IMR-90 (cell line): ENCODE measurements around the gene GNA15. TPM values are rescaled to one million over a fixed set of nuclear protein-coding genes. Genes with fewer than 3 reads are reported as not detected.

Experiments used
- ATAC-seq: fragments of 200-7000 bp; cut with Tn5 transposase; 2 replicates; pipeline ENCODE4 v1.9.1; 2020; ENCODE audit warnings: low read depth, mild to moderate bottlenecking, moderate library complexity
- BruUV-seq: library from RNA; stranded (reverse); fragments of 400-500 nt; replicated peaks from 2 replicates; lab custom pipeline; 2021; lab: Mats Ljungman, UMichigan
- CTCF ChIA-PET: fragments of 300-600 bp; formaldehyde crosslinking; extraction: SDS; loops from one replicate; lab custom pipeline; 2021; ENCODE audit warnings: antibody characterized with exemption; lab: Yijun Ruan, JAX
- POLR2A ChIA-PET: fragments of 300-600 bp; sonication (Branson Sonifier 250); formaldehyde crosslinking; loops from one replicate; lab custom pipeline; 2022; ENCODE audit warnings: antibody characterized with exemption; ENCODE audit not compliant: unreplicated experiment; lab: Charles Lee
- DNase-seq: peaks from one replicate; pipeline ENCODE4 v3.0.0; 2013
- H2AFZ ChIP-seq: replicated peaks from 2 replicates; pipeline ENCODE3; 2013; ENCODE audit warnings: low read length, mild to moderate bottlenecking; ENCODE audit not compliant: poor library complexity
- H2AK5ac ChIP-seq: 2 replicates; pipeline ENCODE4 v1.6.1; 2013; ENCODE audit warnings: low read depth, low read length, inconsistent platforms
- H2AK9ac ChIP-seq: replicated peaks from 2 replicates; pipeline ENCODE3; 2013; ENCODE audit warnings: mild to moderate bottlenecking, low read depth, low read length, moderate library complexity; ENCODE audit not compliant: poor library complexity
- H2BK120ac ChIP-seq: 2 replicates; pipeline ENCODE4 v1.6.1; 2013; ENCODE audit warnings: low read depth, low read length, inconsistent platforms
- H2BK15ac ChIP-seq: 3 replicates; pipeline ENCODE4 v1.6.1; 2013; ENCODE audit warnings: low read depth, low read length, inconsistent platforms
- H2BK20ac ChIP-seq: 2 replicates; pipeline ENCODE4 v1.6.1; 2013; ENCODE audit warnings: low read depth, mild to moderate bottlenecking, inconsistent platforms, low read length, moderate library complexity
- H2BK5ac ChIP-seq: 2 replicates; pipeline ENCODE4 v1.6.1; 2013; ENCODE audit warnings: mild to moderate bottlenecking, low read depth, low read length, inconsistent platforms; ENCODE audit not compliant: poor library complexity, severe bottlenecking
- H3K14ac ChIP-seq: replicated peaks from 2 replicates; pipeline ENCODE4 v1.6.1; 2013; ENCODE audit warnings: low read depth, low read length, inconsistent platforms
- H3K18ac ChIP-seq: 2 replicates; pipeline ENCODE4 v1.6.1; 2013; ENCODE audit warnings: low read depth, low read length, control low read depth
- H3K23ac ChIP-seq: 2 replicates; pipeline ENCODE4 v1.6.1; 2013; ENCODE audit warnings: low read depth, low read length, inconsistent platforms
- H3K27ac ChIP-seq: 2 replicates; pipeline ENCODE4 v1.5.1; 2013; ENCODE audit warnings: mild to moderate bottlenecking, control low read depth, low read length; ENCODE audit not compliant: insufficient read depth
- H3K27me3 ChIP-seq: 2 replicates; pipeline ENCODE4 v1.6.1; 2013; ENCODE audit warnings: low read length; ENCODE audit not compliant: control insufficient read depth, insufficient read depth
- H3K36me3 ChIP-seq: 2 replicates; pipeline ENCODE4 v1.6.1; 2013; ENCODE audit warnings: low read length, mixed read lengths; ENCODE audit not compliant: control insufficient read depth, insufficient read depth
- H3K4ac ChIP-seq: 2 replicates; pipeline ENCODE4 v1.6.1; 2013; ENCODE audit warnings: low read depth, low read length, inconsistent platforms
- H3K4me1 ChIP-seq: 2 replicates; pipeline ENCODE4 v1.6.1; 2013; ENCODE audit warnings: low read length, mixed read lengths; ENCODE audit not compliant: control insufficient read depth, insufficient read depth
- H3K4me2 ChIP-seq: 2 replicates; pipeline ENCODE4 v1.6.1; 2013; ENCODE audit warnings: low read depth, mild to moderate bottlenecking, control low read depth, low read length, moderate library complexity
- H3K4me3 ChIP-seq: 2 replicates; pipeline ENCODE4 v1.5.1; 2013; ENCODE audit warnings: low read depth, mild to moderate bottlenecking, control low read depth, low read length, moderate library complexity; ENCODE audit not compliant: insufficient read depth
- H3K56ac ChIP-seq: 2 replicates; pipeline ENCODE4 v1.6.1; 2013; ENCODE audit warnings: low read length, inconsistent platforms; ENCODE audit not compliant: insufficient read depth; ENCODE audit errors: extremely low read depth
- H3K79me1 ChIP-seq, 2 experiments: 2 replicates each; pipeline ENCODE4 v1.6.1; 2013; ENCODE audit warnings: low read length in 2 of 2, inconsistent platforms in 1 of 2, low read depth in 1 of 2
- H3K9ac ChIP-seq: 2 replicates; pipeline ENCODE4 v1.6.1; 2013; ENCODE audit warnings: low read depth, low read length, control low read depth
- H3K9me1 ChIP-seq: 2 replicates; pipeline ENCODE4 v1.6.1; 2013; ENCODE audit warnings: low read length, inconsistent platforms; ENCODE audit not compliant: insufficient read depth
- H3K9me3 ChIP-seq: 2 replicates; pipeline ENCODE4 v1.6.1; 2013; ENCODE audit warnings: low read length; ENCODE audit not compliant: control insufficient read depth, insufficient read depth
- H4K20me1 ChIP-seq: 2 replicates; pipeline ENCODE4 v1.6.1; 2013; ENCODE audit warnings: low read length, inconsistent platforms; ENCODE audit not compliant: insufficient read depth
- H4K5ac ChIP-seq: 2 replicates; pipeline ENCODE4 v1.6.1; 2013; ENCODE audit warnings: mild to moderate bottlenecking, low read depth, low read length, control low read depth
- H4K8ac ChIP-seq, 2 experiments: 2 replicates each; pipeline ENCODE4 v1.6.1; 2013; ENCODE audit warnings: low read depth in 2 of 2, low read length in 2 of 2, control low read depth in 1 of 2, inconsistent platforms in 1 of 2
- H4K91ac ChIP-seq: 2 replicates; pipeline ENCODE4 v1.6.1; 2013; ENCODE audit warnings: low read depth, low read length, inconsistent platforms; ENCODE audit not compliant: insufficient read depth
- FOS ChIP-seq: fragments of 150-350 bp; IDR thresholded peaks from 2 replicates; pipeline ENCODE4 v1.6.1; 2016; ENCODE audit warnings: low read depth, low read length
- WGBS, 2 experiments: methylation state at CpG; one replicate each; pipeline versions ENCODE4 v1.1.5 to v1.1.7; 2013; ENCODE audit warnings: missing lambda C conversion rate in 2 of 2; ENCODE audit not compliant: insufficient read length in 1 of 2; ENCODE audit errors: extremely low coverage in 2 of 2; 5-methylcytosine and 5-hydroxymethylcytosine counted together
- dilution Hi-C: fragments of 300-500 bp; cut with HindIII; formaldehyde crosslinking; loops from one replicate; pipeline ENCODE4 v1.14.3; 2018; ENCODE audit warnings: low sequenced_read_pairs; ENCODE audit not compliant: unreplicated experiment
- in situ Hi-C: fragments of 300-500 bp; cut with MboI; formaldehyde crosslinking; loops from 3 replicates; pipeline ENCODE4 v1.14.3; 2019; ENCODE audit warnings: low sequenced_read_pairs, inconsistent platforms, mixed read lengths
- intact Hi-C: fragments of 100-400 bp; cut with micrococcal nuclease; formaldehyde crosslinking; loops from 2 replicates; pipeline ENCODE4 v1.10.0; 2022
- polyA plus RNA-seq, 3 experiments: library from polyadenylated mRNA; depleted of rRNA; stranded (reverse); fragments of >200 nt; gene quantifications; 2 replicates each; pipeline ENCODE4 v1.2.3, GENCODE V29; 2012; ENCODE audit warnings: low replicate concordance in 1 of 3
- total RNA-seq: library from RNA; depleted of rRNA; stranded (reverse); fragments of >200 nt; gene quantifications from 2 replicates; pipeline ENCODE4 v1.2.3, GENCODE V29; 2012

GNA15 gene
- total and polyA plus RNA-seq, 2 of the 4 experiments (the other 2 are of a cell fraction) = 0.18 TPM; not detected in 1

DNA sequence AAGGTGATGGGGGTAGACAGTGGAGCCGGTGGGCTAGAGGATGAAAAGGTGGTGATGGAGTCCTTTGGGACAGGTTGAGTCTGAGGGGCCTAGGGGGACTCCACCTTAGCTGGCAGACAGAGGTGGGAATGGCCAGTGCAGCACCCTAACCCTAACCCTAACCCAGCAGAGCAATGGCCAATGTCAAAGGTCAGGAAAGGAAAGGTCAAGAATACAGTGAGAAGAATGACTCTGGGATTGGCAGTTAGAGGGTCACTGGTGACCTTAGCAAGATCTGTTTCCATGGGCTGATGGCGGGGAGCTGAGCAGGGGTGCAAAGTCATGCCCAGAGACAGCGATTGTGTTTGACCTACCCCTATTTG, 16.6 kb downstream of the GNA15 start:
- no peak overlapping the region for H3K18ac ChIP-seq
- H3K9me1 ChIP-seq = peaks cover 19% of the 10 kb centered on the region
- TF ChIP-seq FOS = no peak
- H2BK120ac ChIP-seq = peak overlapping the region; percentile 66; the same call in 1 of the 2 replicates
- ATAC-seq = no peak
- no peak overlapping the region for H2BK20ac ChIP-seq
- H3K79me1 ChIP-seq = peaks cover 0 to 17% of the 10 kb centered on the region in 2 experiments; a peak in 2 of 4 replicates
- ChIA-PET POLR2A (no interaction called here), CTCF (no interaction called here)
- in situ Hi-C loops (no loop called here), intact Hi-C loops (no loop called here), dilution Hi-C loops (no loop called here)
- no peak overlapping the region for H4K91ac ChIP-seq
- H4K20me1 ChIP-seq = no peaks in the 10 kb centered on the region
- peak overlapping the region; percentile 10; the same call in 1 of the 2 replicates for H2AK5ac ChIP-seq
- peak overlapping the region; percentile 34; the same call in 1 of the 2 replicates for H3K4ac ChIP-seq
- H3K23ac ChIP-seq = no peak overlapping the region; the same call in 1 of the 2 replicates
- no peak overlapping the region for H3K56ac ChIP-seq
- no peak overlapping the region for H3K27ac ChIP-seq
- H3K14ac ChIP-seq = no peak overlapping the region; the same call in 1 of the 2 replicates
- no peak overlapping the region for H3K9ac ChIP-seq
- H3K4me3 ChIP-seq = no peak overlapping the region
- H2AFZ ChIP-seq = no peak overlapping the region
- H2AK9ac ChIP-seq = no peak overlapping the region
- WGBS, 2 experiments = no CpG with 5 or more reads among the region's 3 CpGs
- H3K4me1 ChIP-seq = peaks cover 4% of the 10 kb centered on the region; the same call in 1 of the 2 replicates
- H2BK5ac ChIP-seq = no peak overlapping the region
- DNase-seq = no peak
- 0 out of 3 replicates have a peak overlapping the region, but pooled peaks have one; percentile 64 for H2BK15ac ChIP-seq
- H4K8ac ChIP-seq = no peak overlapping the region
- no peak overlapping the region for H3K4me2 ChIP-seq
- H4K5ac ChIP-seq = no peak overlapping the region
- no TSS peak for BruUV-seq
- H3K27me3 ChIP-seq = no peaks in the 10 kb centered on the region
- no peaks in the 10 kb centered on the region for H3K36me3 ChIP-seq
- H3K9me3 ChIP-seq = no peaks in the 10 kb centered on the region
